Activated CD4-positive, CD25-positive, alpha-beta regulatory T cell treated with anti-CD3 and anti-CD28 coated beads, Interleukin-2, amount 50 U/mL, for 24 hours (primary cell): ENCODE measurements around the gene ADGRG4.
"Not testable (repeated sequence)": the region's sequence is repeated elsewhere in the genome, so short reads cannot be mapped to it uniquely, and the experiment has no call there.

Source experiments
- ATAC-seq, 2 donors: fragments of 150-1000 bp; cut with Tn5 transposase; one replicate each; pipeline ENCODE4 v1.10.0; 2021; ENCODE audit warnings: mild to moderate bottlenecking in 1 of 2, moderate library complexity in 1 of 2

Gene ADGRG4, protein sequence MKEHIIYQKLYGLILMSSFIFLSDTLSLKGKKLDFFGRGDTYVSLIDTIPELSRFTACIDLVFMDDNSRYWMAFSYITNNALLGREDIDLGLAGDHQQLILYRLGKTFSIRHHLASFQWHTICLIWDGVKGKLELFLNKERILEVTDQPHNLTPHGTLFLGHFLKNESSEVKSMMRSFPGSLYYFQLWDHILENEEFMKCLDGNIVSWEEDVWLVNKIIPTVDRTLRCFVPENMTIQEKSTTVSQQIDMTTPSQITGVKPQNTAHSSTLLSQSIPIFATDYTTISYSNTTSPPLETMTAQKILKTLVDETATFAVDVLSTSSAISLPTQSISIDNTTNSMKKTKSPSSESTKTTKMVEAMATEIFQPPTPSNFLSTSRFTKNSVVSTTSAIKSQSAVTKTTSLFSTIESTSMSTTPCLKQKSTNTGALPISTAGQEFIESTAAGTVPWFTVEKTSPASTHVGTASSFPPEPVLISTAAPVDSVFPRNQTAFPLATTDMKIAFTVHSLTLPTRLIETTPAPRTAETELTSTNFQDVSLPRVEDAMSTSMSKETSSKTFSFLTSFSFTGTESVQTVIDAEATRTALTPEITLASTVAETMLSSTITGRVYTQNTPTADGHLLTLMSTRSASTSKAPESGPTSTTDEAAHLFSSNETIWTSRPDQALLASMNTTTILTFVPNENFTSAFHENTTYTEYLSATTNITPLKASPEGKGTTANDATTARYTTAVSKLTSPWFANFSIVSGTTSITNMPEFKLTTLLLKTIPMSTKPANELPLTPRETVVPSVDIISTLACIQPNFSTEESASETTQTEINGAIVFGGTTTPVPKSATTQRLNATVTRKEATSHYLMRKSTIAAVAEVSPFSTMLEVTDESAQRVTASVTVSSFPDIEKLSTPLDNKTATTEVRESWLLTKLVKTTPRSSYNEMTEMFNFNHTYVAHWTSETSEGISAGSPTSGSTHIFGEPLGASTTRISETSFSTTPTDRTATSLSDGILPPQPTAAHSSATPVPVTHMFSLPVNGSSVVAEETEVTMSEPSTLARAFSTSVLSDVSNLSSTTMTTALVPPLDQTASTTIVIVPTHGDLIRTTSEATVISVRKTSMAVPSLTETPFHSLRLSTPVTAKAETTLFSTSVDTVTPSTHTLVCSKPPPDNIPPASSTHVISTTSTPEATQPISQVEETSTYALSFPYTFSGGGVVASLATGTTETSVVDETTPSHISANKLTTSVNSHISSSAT (N-terminal part only)

DNA sequence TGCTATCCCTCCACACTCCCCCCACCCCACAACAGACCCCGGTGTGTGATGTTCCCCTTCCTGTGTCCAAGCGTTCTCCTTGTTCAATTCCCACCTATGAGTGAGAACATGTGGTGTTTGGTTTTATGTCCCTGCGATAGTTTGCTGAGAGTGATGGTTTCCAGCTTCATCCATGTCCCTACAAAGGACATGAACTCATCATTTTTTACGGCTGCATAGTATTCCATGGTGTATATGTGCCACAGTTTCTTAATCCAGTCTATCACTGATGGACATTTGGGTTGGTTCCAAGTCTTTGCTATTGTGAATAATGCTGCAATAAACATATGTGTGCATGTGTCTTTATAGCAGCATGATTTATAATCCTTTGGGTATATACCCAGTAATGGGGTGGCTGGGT, at the start of gene ADGRG4:
Gene ADGRG4 (plus strand): TSS at position 243 of the 400 bp plus-strand sequence. CDS start 7,815 bp downstream, outside the sequence.
- not testable (repeated sequence) for ATAC-seq

DNA sequence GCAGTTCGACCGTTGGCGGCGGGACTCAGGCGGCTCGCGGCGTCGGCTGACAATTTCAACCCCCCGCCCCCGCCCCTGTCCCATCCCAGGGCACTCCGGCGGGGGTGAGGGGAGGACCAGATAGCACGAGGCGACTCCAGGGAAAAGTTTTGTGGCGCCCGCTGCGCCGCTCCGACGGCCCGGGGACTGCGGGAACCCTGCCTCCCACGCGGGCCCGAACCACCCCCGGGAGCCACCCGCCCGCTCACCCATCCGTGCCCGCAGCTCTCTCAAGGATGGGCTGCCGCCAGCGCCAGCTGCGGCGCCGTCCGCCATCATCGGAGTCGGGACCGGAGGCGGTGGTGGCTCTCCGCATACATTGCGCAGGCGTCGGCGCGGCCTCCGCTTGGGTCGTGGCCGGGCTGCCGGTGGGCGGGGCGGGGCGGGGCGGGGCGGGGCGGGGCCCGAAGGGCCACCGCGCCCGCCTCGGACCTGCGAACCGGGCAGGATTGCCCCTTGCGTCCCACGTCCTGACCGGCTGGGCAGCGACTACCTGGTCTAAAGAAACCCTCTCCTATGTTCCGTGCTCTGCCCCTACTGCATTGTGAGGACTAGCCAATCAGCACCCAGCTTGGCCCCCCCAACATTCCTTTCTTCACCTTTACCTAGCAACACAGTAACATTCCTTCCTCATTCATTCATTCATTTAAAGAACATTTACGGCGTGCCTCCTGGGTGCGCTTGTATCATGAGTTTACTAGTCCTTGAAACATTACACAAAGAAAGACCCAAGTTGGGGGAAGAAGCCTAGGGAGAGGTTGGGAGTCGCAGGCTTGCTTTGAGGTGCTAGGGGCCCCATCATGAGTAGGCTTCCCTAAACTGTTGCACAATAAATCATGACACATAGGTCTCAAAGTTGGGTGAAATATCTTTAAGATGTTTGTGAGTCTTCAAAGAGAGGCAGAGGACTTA, 49.4 kb upstream of the ADGRG4 start, which contains the start of gene MAP7D3:
Gene MAP7D3 (minus strand): TSS at position 360 of the 951 bp plus-strand sequence. CDS start 42 bp downstream, at position 318.
- ATAC-seq = peak; percentile 89 to 93

DNA sequence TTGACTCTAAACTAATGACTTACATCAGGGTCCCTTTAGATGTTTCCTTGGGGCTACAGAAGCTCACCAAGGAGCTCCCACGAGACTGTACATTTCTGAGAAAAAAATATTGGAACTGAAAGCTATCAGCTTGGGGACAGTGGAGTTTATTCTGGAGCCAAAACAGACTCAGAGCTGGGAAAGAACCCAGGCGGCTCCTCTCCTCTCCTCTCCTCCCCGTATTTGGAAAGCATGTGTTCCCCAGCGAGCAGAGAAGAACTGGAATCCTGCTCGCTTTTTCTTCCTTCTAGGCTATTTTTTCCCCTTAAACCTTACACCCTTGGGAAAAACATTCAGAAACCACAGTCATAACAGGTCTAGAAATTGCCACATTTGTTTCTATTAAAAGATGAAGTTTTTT, 45.2 kb upstream of the ADGRG4 start:
- no peak for ATAC-seq

DNA sequence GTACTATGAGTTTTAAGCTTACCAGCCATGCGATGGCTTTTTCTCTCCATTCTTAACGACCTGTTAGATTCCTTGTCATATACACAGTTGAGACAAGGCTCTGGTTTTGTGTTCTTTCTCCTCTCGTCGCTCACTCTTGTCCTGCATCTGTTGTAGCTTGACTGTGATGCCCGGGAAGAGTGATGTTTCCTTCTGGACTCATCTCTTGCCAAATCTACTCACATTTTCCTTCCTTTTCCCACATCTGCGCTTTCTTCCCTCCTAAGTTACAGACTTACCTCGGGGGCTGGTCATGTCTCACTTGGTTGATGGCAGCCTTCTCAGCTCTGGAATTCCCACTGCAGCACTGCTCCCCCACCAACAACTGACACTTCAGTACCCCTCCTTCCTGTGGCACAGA, 44.7 kb upstream of the ADGRG4 start:
- no peak for ATAC-seq

DNA sequence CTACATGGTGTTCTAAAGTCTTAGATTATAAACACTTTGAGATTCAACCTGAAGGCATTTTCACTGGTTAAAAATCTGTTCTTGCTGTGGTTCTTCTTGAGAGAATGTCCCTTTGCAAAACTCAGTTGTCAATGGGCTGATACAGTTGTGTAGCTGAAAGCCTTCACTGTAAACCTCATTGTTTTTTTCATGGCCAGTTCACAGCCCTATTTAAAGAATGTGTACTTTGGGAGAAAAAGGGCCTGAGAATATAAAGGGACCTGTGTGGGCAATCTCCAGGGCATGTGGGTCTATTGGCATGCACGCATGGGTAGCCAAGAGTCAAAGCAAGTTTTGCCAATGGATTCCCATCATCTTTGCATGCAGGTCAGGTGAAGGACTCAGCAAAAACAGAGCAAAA, 41.8 kb upstream of the ADGRG4 start:
- no peak for ATAC-seq

DNA sequence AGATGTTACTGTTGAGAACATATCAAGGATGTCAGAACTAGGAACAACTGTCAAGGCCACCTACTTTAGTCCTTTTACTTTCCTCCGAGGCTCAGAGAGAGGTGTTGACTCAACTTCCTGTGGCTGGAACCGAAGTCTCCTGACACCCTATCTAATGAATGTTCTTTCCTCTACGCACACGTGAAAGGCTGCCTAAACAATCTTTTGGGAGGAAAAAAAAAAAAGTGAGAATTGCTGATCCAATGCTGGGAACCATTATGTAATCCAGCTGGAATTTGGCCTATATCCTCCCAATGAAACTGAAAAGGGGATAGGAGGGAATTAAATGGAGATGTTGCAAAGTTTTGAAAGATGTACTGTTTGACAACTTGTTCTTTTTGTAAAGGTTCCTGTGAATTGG, 41.2 kb upstream of the ADGRG4 start:
- ATAC-seq = peak; percentile 56 to 63

DNA sequence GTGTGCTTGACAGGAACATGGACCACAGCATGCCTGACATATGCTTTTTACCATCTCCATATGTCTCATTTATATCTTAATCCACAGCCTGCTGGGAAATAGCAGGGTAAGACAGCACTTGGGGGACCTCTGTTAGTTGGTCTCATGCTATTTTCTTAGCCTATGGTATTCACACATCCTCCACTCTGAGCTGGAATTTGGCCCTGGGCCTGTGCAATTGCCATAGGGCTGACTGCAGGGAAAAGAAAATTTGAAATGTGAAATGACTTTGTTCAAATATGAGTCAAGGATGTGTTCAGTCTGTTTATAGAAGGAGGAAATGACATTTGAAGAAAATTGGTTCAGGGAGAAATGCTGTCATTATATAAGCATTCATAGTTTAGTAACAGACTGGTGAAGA, 40.0 kb upstream of the ADGRG4 start:
- no peak for ATAC-seq

DNA sequence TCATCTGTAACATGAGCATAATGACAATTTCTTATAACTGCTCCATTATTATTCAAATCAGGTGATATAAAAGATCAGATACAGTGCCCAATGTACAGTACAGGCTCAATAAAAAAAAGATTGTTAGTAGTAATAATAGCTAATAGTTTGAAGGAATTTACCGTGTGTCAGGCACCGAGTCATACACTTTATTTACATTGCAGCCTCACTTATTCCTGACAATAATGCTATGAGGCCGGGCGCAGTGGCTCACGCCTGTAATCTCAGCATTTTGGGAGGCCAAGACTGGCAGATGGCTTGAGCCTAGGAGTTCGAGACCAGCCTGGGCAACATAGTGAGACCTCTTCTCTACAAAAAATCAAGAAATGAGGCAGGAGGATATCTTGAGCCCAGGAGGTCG, 39.4 kb upstream of the ADGRG4 start:
- ATAC-seq = no peak

DNA sequence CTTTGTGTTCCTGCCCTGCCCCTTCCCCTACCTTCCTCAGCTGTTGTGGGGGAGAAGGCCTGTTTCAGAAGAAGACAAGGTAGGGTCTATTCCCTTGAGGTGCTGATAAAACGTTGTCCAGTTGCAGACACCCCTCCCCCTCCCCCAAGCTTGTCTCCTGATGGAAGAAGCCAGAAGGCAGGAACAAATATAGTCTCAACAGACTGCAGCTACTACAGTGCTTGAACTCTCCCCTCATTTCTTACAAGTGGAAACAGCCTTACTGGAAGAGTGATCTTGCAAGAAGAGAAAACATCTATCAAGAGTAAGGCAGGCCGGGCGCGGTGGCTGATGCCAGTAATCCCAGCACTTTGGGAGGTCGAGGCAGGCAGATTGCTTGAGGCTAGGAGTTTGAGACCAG, 38.5 kb upstream of the ADGRG4 start:
- ATAC-seq = no peak

DNA sequence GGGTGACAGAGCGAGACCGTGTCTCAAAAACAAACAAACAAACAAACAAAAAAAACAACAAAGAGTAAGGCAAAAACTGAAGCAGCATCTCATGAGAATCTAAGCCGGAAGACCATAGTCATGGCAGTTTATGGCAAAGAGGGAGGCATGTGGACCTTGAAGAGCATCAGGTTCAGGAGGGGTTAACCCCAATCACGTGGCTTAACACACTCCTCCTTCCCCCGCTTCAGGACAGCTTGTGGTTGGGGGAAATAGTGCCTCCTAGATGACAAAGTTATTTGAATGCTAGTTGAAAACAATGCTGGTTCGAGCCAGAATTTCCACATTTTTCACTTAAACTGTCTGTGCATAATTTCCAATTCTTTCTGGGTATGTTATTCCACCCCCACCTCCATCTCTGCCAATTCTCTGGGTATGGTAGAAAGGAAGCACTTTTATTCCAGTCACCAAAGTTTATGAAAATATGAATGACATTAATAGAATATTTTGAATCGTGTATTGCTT, 37.9 kb upstream of the ADGRG4 start:
- ATAC-seq = no peak

DNA sequence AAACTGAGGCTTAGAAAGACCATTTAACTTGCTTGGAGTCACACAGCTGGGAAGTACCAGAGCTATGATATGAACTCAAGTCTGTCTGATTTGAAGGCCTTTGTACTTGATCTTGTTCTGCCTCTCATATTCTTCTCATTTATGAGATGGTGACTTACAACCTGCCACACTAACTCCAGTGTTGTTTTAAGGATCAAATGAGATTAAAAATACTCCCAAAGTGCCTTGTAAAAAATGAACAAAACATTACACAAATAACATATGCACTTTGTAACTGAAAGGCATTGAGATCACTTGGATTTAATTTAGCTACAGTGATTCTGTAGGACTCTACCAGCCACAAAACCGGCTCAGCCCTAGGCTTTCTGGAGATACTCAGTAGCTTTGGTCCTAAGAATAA, 33.9 kb upstream of the ADGRG4 start:
- ATAC-seq = no peak

DNA sequence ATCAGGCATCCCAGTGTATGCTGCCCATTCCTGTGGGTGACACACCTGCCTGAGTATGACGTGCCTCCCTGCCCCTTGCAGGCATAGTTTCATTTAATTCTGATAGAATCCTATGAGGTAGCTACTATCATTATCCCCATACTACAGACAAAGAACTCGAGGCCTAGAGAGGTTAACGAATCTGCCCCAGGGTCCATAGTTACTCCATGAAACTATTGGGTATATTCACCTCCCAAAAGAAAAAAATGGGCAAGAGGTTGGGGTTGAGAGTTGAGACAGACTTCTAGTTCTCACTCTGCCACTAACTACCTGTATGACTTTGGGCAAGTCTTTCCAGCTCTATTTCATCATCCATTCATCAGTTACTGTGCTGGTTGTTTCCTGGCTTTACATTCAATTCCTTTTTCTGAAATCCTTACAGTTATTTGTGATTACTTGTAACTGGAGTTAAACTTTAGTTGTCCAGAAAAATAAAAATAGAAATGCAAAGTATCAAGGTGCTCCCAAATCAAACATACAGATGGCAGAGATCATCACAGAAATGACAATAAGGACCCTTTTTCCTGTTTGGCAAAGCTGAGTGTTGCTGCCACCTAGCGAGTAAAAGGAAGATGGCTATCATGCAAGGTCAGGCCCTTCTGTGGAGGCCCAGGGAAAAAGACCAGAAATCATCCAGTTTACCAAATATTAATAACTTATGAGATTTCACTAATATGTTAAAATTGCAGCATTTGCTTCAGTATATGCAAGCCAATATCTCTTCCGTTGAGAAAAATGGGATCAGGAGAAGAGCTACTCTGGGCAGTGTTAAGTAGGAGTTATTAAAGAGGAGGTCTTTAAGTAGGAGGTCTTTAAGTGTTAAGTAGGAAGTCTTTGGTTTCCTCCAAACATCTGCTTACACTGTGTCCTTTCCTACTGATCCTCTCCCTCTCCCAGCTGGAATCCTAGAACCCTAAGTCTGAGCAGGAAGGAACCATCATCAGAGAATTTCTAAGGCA, 32.4 kb upstream of the ADGRG4 start:
- peak in 1 of 2 donors; percentile 51 for ATAC-seq

DNA sequence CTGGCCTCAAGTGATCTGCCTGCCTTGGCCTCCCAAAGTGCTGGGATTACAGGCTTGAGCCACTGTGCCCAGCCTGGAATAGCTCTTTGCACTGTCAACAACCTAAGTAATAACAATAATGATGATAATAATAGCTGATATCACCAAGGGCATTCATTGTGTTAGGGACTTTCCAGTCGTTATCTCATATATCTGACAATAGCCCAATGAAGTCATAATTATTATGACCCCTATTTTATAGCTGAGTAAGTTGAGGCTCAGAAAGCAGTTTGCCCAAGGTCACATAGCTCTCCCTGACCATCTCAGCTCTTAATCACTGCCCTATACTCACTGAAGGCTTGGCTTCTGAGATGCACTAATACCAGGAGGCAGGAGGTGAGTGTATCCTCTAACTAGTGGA, 30.8 kb upstream of the ADGRG4 start:
- no peak for ATAC-seq

DNA sequence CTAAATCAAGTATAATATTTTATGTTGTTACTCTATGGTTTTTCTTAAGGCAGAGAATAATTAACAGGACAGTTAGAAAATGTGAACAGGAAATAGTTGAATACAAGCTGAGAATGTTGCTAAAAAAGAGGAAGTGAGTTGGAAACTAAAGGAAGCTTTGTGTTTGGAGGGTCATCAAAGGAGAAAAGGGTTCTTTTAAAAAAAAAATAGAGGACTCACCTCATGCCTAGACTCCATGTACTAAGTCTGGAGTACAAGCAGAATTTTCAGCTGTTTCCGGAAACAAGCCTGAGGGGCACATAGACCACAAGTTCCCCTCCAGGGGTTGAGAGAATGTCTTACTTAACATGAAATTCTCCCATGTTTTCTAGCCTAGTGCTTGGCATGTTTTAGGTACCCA, 29.5 kb upstream of the ADGRG4 start:
- no peak for ATAC-seq

DNA sequence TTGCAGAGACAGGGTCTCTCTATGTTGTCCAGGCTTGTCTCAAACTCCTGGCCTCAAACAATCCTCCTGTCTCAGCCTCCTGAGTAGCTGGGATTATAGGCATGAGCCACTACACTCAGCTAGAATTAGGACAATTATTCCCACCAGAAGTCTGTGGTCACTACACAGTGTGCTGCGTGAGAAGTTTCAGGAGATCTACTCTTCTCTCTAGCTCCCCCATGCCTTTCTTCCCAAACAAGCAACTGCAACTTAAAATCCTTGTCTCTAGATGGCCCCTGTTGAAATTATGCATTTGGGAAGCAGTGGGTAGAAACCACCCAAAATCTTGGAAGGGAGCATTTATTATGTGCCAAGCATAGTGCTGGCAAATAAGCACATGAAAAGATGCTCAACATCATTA, 28.4 kb upstream of the ADGRG4 start:
- ATAC-seq = no peak

DNA sequence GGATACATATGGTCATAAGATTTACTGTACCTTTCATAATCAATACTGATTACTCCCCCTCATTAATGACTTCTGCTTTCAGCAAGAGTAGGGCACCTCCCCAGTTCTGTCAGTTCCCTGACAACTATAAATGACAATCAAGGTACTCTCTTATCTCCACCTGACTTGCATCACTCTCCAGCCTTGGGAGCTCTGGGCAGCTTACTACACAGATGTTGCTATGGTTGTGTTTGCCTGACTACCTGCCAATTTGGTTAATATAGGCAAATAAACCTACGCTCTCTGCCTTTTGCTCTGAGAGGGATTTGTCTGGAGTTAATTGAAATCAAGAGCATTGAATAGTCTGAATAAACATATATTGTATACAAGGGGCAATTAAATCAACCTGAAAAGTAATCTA, 26.8 kb upstream of the ADGRG4 start:
- ATAC-seq = no peak

DNA sequence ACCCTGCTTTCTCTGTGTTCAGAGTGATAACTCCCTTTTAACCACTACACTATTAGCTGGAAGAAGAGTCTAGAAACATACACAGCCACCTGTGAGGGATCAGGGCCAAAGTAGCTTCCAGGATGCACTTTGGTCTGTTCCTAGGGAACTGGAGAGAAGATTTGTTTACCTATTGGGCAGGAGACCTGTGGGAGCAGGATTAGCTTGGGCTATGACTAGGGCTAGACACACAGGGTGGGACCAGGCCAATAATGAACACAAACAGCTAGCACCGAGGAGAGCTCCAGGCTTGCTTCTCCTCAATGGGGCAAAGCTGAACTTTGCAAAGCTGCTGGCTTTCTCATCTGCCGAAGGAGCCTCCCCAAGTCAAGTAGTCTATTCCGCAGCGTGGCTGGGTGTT, 25.2 kb upstream of the ADGRG4 start:
- no peak for ATAC-seq

DNA sequence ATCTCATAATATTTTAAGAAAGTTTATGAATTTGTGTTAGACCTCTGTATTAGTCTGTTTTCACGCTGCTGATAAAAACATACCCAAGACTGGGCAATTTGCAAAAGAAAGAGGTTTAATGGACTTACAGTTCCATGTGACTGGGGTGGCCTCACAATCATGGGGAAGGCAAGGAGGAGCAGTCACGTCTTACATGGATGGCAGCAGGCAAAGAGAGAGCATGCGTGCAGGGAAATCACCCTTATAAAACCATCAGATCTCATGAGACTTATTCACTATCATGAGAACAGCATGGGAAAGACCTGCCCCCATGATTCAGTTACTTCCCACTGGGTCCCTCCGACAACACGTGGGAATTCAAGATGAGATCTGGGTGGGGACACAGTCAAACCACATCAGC, 14.4 kb upstream of the ADGRG4 start:
- not testable (repeated sequence) for ATAC-seq

DNA sequence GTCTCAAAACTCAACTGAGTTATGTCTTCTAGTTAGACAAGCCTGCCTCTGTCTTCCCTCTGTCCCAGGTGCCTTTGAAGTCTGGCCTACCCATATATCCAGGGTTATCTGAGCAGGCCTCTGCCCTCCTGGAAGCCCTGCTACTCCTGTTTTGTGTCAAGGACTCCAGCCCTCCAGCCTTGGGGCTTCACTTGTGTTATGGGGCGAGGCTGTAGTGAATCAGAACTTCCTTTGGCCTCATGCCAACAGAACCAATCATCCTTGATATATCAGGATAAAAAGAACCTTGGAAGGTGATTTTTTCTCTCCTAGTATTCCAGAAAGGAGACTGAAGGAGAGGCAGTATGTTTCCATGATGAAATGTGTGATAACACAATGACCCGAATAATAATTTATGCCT, 8.9 kb upstream of the ADGRG4 start:
- ATAC-seq = no peak

DNA sequence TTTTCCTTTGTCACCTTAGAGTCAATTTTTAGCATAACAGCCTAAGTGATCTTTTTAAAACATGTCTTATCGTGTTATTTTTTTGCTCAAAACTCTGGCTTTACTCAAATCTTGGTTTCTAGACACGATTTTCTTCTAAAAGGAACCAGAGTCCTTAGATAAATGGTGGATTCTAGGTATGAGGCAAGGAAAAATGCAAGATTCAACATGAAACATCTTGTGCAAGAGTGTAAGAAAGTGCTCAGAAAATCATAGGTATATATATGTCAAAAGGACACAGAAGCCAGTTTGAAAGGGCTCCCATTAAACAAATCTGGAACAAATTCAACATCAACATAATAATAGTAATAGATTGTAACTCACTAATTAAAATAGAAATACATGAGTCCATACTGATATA, 8.1 kb upstream of the ADGRG4 start:
- no peak for ATAC-seq
